Epithelial cell of proximal tubule (primary cell): Measurements from ENCODE around the gene C2orf68. TPM values are rescaled to one million over a fixed set of nuclear protein-coding genes. Genes with fewer than 3 reads are reported as not detected.
"Not testable (repeated sequence)": the region's sequence is repeated elsewhere in the genome, so short reads cannot be mapped to it uniquely, and the experiment has no call there.

Experiments used
- DNase-seq: peaks from one replicate; pipeline ENCODE4 v3.0.0-alpha.2; 2011; ENCODE audit warnings: low read depth
- H3K4me3 ChIP-seq: 2 replicates; pipeline ENCODE4 v1.5.1; 2011; ENCODE audit warnings: low read depth, mild to moderate bottlenecking, low read length
- CTCF ChIP-seq: conservative IDR thresholded peaks from 2 replicates; pipeline ENCODE4 v1.5.1; 2012; ENCODE audit warnings: low read depth, mild to moderate bottlenecking, low read length
- total RNA-seq: library from RNA; depleted of rRNA; stranded (reverse); fragments of >200 nt; gene quantifications from 2 replicates; pipeline ENCODE4 v1.2.3, GENCODE V29; 2015

C2orf68 gene
- total RNA-seq, 1 donor from 2014 or later: 9.9 TPM

DNA sequence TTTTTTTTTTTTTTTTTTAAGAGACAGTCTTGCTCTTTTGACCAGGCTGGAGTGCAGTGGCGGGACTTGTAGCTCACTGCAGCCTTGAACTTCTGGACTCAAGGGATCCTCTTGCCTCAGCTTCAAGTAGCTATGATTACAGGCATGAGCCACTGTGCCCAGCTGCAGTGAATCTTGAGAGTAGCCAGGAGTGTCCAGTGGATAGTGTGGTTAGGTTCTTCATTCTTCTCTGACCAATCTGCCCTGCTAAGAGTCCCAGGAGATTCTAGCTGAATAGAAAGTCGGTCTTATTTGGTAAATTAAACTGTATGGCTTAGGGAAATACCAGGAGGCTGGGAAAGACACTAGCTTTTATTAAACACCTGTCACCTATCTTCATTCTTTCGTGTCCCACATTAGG lies 19.4 kb upstream of the C2orf68 start:
- DNase-seq: no peak
- TF ChIP-seq CTCF: no peak
- no peak overlapping the region for H3K4me3 ChIP-seq

DNA sequence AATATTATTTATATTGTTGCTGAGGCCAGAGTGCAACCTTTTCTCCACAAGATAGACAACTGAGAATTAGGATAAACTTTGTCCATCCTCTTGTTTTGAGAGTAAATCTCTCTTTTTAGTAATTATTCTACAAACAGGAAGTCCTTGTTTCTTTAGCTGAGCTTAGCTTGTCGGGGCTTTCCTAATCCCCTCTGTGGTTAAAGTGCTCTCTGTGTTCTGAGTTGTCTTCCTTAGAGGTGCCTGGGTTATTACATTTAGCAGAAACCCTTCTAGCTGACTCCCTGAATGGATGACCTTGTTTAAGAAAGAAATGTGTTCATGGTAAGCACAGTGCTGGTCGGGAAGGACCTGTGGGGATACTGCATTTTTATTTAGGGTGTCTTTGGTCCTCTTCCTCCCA lies 16.8 kb upstream of the C2orf68 start:
- no peak overlapping the region for H3K4me3 ChIP-seq
- DNase-seq: no peak
- TF ChIP-seq CTCF: no peak

DNA sequence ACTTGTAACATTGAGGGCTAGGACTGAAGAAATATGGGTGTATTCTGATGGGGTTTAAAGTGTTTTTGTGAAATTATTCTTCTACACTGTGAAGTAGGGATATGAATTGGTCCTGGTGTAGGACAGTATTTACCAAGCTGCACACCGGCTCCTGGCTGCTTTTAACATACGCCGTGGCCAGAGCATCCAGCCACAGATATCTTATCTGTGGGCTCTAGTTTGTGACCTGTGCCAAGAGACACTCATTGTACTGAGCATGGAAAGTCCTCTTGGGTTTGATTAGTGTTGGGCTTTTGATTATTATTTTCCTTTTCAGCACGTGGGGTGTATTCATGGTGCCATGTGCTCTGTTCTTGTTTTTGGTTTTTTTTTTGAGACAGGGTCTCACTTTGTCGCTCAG lies 12.1 kb upstream of the C2orf68 start:
- TF ChIP-seq CTCF: no peak
- DNase-seq: no peak
- no peak overlapping the region for H3K4me3 ChIP-seq

DNA sequence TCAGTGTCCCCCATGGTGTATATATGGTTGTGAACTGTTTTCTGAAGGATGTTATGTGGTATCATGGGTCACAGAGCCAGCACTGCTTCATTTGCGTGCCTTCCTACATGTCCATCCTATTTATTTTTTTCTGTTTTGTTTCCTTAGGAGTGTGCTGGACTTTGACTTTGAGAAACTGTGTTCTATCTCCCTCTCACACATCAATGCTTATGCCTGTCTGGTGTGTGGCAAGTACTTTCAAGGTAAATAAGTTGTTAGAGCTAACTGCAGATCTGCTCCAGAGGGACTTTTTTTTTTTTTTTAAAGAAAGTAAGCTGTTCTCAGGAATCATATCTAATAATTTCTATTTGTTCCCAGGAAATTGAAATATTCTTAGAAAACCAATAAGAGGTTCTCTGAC lies 9.5 kb upstream of the C2orf68 start:
- DNase-seq: no peak
- no peak overlapping the region for H3K4me3 ChIP-seq
- TF ChIP-seq CTCF: no peak

GRCh38 chr2:85619617-85620016 lies 7.8 kb upstream of the C2orf68 start:
- DNase-seq: no peak
- TF ChIP-seq CTCF: no peak

GRCh38 chr2:85617723-85618122 lies 5.9 kb upstream of the C2orf68 start:
- peak overlapping the region; percentile 93 for H3K4me3 ChIP-seq
- DNase-seq: not testable (repeated sequence)

More at GRCh38 chr2:85619617-85620016, 7.8 kb upstream of the C2orf68 start:
- no peak overlapping the region for H3K4me3 ChIP-seq

GRCh38 chr2:85615413-85615728 lies 3.5 kb upstream of the C2orf68 start:
- DNase-seq: no peak
- no peak overlapping the region for H3K4me3 ChIP-seq
- TF ChIP-seq CTCF: no peak

GRCh38 chr2:85614757-85615156 lies 2.9 kb upstream of the C2orf68 start:
- not testable (repeated sequence) for H3K4me3 ChIP-seq, DNase-seq
